ENCODE results near the gene MST1. TPM values are rescaled to one million over a fixed set of nuclear protein-coding genes. Genes with fewer than 3 reads are reported as not detected.

MST1 gene
- total RNA-seq, 2 experiments from 2014 or later: 10.7 to 13.1 TPM

DNA sequence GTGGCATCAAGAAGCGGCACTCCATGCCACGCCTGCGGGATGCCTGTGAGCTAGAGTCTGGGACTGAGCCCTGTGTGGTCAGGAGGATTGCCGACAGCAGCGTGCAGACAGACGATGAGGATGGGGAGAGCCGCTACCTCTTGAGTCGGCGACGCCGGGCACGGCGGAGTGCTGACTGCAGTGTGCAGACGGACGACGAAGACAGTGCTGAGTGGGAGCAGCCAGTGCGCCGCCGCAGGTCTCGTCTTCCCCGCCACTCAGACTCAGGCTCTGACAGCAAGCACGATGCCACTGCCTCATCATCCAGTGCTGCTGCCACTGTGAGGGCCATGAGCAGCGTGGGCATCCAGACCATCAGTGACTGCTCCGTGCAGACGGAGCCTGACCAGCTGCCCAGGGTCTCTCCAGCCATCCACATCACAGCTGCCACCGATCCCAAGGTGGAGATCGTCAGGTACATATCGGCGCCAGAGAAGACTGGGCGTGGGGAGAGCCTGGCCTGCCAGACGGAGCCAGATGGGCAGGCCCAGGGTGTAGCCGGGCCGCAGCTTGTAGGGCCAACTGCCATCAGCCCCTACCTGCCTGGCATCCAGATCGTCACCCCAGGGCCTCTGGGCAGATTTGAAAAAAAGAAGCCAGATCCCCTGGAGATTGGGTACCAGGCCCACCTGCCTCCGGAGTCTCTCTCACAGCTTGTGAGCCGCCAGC lies 31.9 kb downstream of the MST1 start:
- intact Hi-C loops (cut with micrococcal nuclease): no loop called here
- Mint-ChIP-seq H3K27me3 (ENCODE audit: low read depth) (peaks cover 3% of the 10 kb centered on the region), H3K36me3 (ENCODE audit: low read depth) (no peaks in the 10 kb centered on the region), H3K4me3 (no peak overlapping the region), H3K4me1 (ENCODE audit: low read depth) (no peaks in the 10 kb centered on the region), H3K9me3 (no peaks in the 10 kb centered on the region), H3K27ac (no peak overlapping the region)
- DNase-seq: no peak
- CTCF ChIA-PET: interaction anchor here (0.6 to 0.9 kb wide), 2 partner anchors 118 to 477 kb away, joined by 5 read pairs; no protein-coding TSS in a partner anchor

DNA sequence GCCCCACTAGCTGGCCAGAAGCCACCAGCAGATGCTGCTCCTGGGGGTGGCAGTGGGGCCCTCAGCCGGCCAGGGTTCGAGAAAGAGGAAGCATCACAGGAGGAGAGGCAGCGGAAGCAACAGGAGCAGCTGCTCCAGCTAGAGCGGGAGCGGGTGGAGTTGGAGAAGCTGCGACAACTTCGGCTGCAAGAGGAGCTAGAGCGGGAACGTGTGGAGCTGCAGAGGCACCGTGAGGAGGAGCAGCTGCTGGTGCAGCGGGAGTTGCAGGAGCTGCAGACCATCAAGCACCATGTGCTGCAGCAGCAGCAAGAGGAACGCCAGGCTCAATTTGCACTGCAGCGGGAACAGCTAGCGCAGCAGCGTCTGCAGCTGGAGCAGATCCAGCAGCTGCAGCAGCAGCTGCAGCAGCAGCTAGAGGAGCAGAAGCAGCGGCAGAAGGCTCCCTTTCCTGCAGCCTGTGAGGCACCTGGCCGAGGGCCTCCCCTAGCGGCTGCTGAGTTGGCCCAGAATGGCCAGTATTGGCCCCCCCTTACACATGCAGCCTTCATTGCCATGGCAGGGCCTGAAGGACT lies 32.6 kb downstream of the MST1 start:
- DNase-seq: no peak
- intact Hi-C loops (cut with micrococcal nuclease): no loop called here
- Mint-ChIP-seq H3K27ac (no peak overlapping the region), H3K4me1 (ENCODE audit: low read depth) (no peaks in the 10 kb centered on the region), H3K9me3 (no peaks in the 10 kb centered on the region), H3K4me3 (no peak overlapping the region), H3K36me3 (ENCODE audit: low read depth) (no peaks in the 10 kb centered on the region), H3K27me3 (ENCODE audit: low read depth) (peaks cover 3% of the 10 kb centered on the region)
- CTCF ChIA-PET: interaction anchor here (0.6 to 0.9 kb wide), 2 partner anchors 117 to 476 kb away, joined by 5 read pairs; no protein-coding TSS in a partner anchor

DNA sequence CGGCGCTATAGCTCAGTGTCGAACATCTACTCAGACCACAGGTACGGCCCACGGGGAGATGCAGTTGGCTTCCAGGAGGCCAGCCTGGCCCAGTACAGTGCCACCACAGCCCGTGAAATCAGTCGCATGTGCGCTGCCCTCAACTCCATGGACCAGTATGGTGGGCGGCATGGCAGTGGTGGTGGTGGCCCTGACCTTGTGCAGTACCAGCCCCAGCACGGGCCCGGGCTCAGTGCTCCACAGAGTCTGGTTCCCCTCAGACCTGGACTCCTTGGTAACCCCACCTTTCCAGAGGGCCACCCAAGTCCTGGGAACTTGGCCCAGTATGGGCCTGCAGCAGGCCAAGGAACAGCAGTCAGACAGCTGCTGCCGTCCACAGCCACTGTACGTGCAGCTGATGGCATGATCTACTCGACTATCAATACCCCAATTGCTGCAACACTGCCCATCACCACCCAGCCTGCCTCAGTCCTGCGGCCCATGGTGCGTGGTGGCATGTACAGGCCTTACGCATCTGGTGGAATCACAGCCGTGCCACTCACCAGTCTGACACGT lies 33.5 kb downstream of the MST1 start:
- H3K27ac Mint-ChIP-seq: no peak overlapping the region
- no peaks in the 10 kb centered on the region for H3K36me3 Mint-ChIP-seq (ENCODE audit: low read depth)
- H3K4me1 Mint-ChIP-seq (ENCODE audit: low read depth): no peaks in the 10 kb centered on the region
- no peaks in the 10 kb centered on the region for H3K9me3 Mint-ChIP-seq
- no peak overlapping the region for H3K4me3 Mint-ChIP-seq
- intact Hi-C loops (cut with micrococcal nuclease): no loop called here
- no peak for DNase-seq
- H3K27me3 Mint-ChIP-seq (ENCODE audit: low read depth): peaks cover 3% of the 10 kb centered on the region
- CTCF ChIA-PET: no interaction called here

DNA sequence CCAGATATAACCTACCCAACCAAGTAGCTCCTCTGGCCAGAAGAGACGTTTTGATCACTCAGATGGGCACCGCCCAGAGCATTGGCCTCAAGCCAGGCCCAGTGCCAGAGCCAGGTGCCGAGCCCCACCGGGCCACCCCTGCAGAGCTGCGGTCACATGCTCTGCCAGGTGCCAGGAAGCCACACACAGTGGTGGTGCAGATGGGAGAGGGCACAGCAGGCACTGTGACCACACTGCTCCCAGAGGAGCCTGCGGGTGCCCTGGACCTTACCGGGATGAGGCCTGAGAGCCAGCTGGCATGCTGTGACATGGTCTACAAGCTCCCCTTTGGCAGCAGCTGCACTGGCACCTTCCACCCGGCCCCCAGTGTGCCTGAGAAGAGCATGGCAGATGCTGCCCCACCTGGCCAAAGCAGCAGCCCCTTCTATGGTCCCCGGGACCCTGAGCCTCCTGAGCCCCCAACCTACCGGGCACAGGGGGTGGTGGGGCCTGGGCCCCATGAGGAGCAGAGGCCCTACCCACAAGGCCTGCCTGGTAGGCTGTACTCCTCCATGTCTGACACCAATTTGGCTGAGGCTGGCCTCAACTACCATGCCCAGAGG lies 34.2 kb downstream of the MST1 start:
- H3K4me1 Mint-ChIP-seq (ENCODE audit: low read depth): no peaks in the 10 kb centered on the region
- intact Hi-C loops (cut with micrococcal nuclease): no loop called here
- H3K4me3 Mint-ChIP-seq: no peak overlapping the region
- no peak for DNase-seq
- peaks cover 3% of the 10 kb centered on the region for H3K27me3 Mint-ChIP-seq (ENCODE audit: low read depth)
- no peaks in the 10 kb centered on the region for H3K36me3 Mint-ChIP-seq (ENCODE audit: low read depth)
- no peak overlapping the region for H3K27ac Mint-ChIP-seq
- CTCF ChIA-PET: interaction anchor here (0.6 kb wide), 1 partner anchor 117 kb away, joined by 3 read pairs; no protein-coding TSS in a partner anchor
- no peaks in the 10 kb centered on the region for H3K9me3 Mint-ChIP-seq

DNA sequence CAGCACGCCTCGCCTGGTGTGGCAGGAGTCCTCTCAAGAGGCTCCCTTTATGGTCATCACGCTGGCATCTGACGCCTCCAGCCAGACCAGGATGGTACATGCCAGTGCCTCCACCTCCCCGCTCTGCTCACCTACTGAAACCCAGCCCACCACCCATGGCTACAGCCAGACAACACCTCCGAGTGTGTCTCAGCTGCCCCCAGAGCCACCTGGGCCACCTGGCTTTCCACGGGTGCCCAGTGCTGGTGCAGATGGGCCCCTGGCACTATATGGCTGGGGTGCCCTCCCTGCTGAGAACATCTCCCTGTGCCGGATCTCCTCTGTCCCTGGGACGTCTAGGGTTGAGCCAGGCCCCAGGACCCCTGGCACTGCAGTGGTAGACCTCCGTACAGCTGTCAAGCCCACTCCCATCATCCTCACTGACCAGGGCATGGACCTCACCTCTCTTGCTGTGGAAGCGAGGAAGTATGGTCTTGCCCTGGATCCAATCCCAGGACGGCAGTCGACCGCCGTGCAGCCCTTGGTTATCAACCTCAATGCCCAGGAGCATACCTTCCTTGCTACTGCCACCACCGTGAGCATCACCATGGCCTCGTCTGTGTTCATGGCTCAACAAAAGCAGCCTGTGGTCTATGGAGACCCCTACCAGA lies 35.0 kb downstream of the MST1 start:
- peaks cover 3% of the 10 kb centered on the region for H3K27me3 Mint-ChIP-seq (ENCODE audit: low read depth)
- H3K27ac Mint-ChIP-seq: no peak overlapping the region
- DNase-seq: no peak
- CTCF ChIA-PET: interaction anchor here (0.6 kb wide), 1 partner anchor 117 kb away, joined by 3 read pairs; no protein-coding TSS in a partner anchor
- H3K9me3 Mint-ChIP-seq: no peaks in the 10 kb centered on the region
- H3K4me1 Mint-ChIP-seq (ENCODE audit: low read depth): no peaks in the 10 kb centered on the region
- no peak overlapping the region for H3K4me3 Mint-ChIP-seq
- no peaks in the 10 kb centered on the region for H3K36me3 Mint-ChIP-seq (ENCODE audit: low read depth)
- intact Hi-C loops (cut with micrococcal nuclease): no loop called here

DNA sequence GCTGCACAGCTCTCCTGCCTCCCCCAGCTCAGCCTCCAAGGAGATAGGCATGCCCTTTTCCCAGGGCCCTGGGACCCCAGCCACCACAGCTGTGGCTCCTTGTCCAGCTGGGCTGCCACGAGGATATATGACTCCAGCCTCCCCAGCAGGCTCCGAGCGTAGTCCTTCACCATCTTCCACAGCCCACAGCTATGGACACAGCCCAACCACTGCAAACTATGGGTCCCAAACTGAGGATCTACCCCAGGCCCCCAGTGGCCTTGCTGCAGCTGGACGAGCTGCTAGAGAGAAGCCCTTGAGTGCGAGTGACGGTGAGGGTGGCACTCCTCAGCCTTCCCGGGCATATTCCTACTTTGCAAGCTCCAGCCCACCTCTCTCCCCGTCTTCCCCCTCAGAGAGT lies 35.7 kb downstream of the MST1 start:
- no peak for DNase-seq
- no peaks in the 10 kb centered on the region for H3K9me3 Mint-ChIP-seq
- H3K36me3 Mint-ChIP-seq (ENCODE audit: low read depth): no peaks in the 10 kb centered on the region
- H3K27me3 Mint-ChIP-seq (ENCODE audit: low read depth): peaks cover 3% of the 10 kb centered on the region
- H3K4me1 Mint-ChIP-seq (ENCODE audit: low read depth): no peaks in the 10 kb centered on the region
- CTCF ChIA-PET: interaction anchor here (1.5 kb wide), 1 partner anchor 13 kb away, joined by 3 read pairs; no protein-coding TSS in a partner anchor
- no peak overlapping the region for H3K27ac Mint-ChIP-seq
- H3K4me3 Mint-ChIP-seq: no peak overlapping the region
- intact Hi-C loops (cut with micrococcal nuclease): no loop called here

DNA sequence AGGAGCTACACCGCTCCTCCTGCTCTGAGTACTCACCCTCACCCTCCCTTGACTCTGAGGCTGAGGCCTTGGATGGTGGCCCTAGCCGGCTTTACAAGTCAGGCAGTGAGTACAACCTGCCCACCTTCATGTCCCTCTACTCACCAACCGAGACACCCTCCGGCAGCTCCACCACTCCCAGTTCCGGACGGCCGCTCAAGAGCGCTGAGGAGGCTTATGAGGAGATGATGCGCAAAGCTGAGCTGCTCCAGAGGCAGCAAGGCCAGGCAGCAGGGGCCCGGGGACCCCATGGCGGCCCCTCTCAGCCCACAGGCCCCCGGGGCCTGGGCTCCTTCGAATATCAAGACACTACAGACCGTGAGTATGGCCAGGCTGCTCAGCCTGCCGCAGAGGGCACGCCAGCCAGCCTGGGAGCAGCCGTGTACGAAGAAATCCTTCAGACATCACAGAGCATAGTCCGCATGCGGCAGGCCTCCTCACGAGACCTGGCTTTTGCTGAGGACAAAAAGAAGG lies 36.3 kb downstream of the MST1 start:
- Mint-ChIP-seq H3K4me3 (no peak overlapping the region), H3K9me3 (no peaks in the 10 kb centered on the region), H3K27ac (no peak overlapping the region), H3K36me3 (ENCODE audit: low read depth) (no peaks in the 10 kb centered on the region), H3K4me1 (ENCODE audit: low read depth) (no peaks in the 10 kb centered on the region), H3K27me3 (ENCODE audit: low read depth) (peaks cover 3% of the 10 kb centered on the region)
- CTCF ChIA-PET: interaction anchor here (1.5 kb wide), 1 partner anchor 13 kb away, joined by 3 read pairs; no protein-coding TSS in a partner anchor
- DNase-seq: no peak
- intact Hi-C loops (cut with micrococcal nuclease): no loop called here

DNA sequence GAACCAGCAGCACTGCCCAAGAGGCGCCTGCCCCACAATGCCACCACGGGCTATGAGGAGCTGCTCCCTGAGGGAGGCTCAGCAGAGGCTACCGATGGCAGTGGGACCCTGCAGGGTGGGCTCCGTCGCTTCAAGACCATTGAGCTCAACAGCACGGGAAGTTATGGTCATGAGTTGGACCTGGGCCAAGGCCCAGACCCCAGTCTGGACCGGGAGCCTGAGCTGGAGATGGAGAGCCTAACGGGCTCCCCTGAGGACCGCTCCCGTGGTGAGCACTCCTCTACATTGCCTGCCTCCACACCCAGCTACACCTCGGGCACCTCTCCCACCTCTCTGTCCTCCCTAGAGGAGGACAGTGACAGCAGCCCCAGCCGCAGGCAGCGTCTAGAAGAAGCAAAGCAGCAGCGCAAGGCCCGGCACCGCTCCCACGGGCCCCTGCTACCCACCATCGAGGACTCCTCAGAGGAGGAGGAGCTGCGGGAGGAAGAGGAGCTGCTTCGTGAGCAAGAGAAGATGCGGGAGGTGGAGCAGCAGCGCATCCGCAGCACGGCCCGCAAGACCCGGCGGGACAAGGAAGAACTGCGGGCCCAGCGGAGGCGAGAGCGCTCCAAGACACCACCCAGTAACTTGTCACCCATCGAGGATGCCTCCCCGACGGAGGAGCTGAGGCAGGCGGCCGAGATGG lies 36.9 kb downstream of the MST1 start:
- intact Hi-C loops (cut with micrococcal nuclease): no loop called here
- H3K27me3 Mint-ChIP-seq (ENCODE audit: low read depth): peaks cover 3% of the 10 kb centered on the region
- no peak for DNase-seq
- no peaks in the 10 kb centered on the region for H3K4me1 Mint-ChIP-seq (ENCODE audit: low read depth)
- no peak overlapping the region for H3K4me3 Mint-ChIP-seq
- CTCF ChIA-PET: interaction anchor here (1.5 kb wide), 1 partner anchor 14 kb away, joined by 3 read pairs; no protein-coding TSS in a partner anchor
- no peaks in the 10 kb centered on the region for H3K9me3 Mint-ChIP-seq
- H3K36me3 Mint-ChIP-seq (ENCODE audit: low read depth): no peaks in the 10 kb centered on the region
- H3K27ac Mint-ChIP-seq: no peak overlapping the region

DNA sequence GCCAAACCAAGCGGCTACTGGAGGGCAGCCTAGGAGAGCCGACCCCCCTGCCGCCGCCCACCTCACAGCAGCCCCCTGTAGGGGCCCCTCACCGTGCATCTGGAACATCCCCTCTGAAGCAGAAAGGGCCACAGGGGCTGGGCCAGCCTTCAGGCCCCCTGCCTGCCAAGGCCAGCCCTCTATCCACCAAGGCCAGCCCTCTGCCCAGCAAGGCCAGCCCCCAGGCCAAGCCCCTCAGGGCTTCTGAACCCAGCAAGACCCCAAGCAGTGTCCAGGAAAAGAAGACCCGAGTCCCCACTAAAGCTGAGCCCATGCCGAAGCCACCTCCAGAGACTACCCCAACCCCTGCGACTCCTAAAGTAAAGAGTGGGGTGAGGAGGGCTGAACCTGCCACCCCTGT lies 38.6 kb downstream of the MST1 start:
- CTCF ChIA-PET: no interaction called here
- Mint-ChIP-seq H3K4me1 (ENCODE audit: low read depth) (no peaks in the 10 kb centered on the region), H3K9me3 (no peaks in the 10 kb centered on the region), H3K27me3 (ENCODE audit: low read depth) (no peaks in the 10 kb centered on the region), H3K4me3 (no peak overlapping the region), H3K27ac (no peak overlapping the region), H3K36me3 (ENCODE audit: low read depth) (no peaks in the 10 kb centered on the region)
- DNase-seq: no peak
- intact Hi-C loops (cut with micrococcal nuclease): no loop called here

DNA sequence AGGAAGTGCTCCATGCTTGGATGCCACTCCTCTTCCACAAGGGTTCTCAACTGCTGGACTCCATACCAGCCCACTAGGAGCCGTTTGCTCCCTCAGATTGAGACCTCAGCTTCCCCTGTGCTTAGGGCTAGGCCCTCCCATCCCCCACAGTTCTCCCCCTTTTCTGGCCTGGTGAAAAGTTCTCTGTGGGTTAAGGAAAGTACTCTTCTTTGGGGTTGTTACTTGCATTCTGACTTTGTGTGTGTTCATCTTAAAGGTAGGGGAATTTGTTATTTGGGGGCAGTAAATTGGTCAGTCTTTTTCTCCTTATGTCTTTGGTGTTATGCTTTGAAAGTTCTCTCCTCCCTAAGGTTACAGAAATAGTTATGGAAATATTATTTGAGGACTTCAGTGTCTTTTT lies 39.1 kb downstream of the MST1 start:
- no peaks in the 10 kb centered on the region for H3K27me3 Mint-ChIP-seq (ENCODE audit: low read depth)
- H3K27ac Mint-ChIP-seq: no peak overlapping the region
- intact Hi-C loops (cut with micrococcal nuclease): no loop called here
- no peaks in the 10 kb centered on the region for H3K36me3 Mint-ChIP-seq (ENCODE audit: low read depth)
- no peaks in the 10 kb centered on the region for H3K9me3 Mint-ChIP-seq
- DNase-seq: no peak
- H3K4me3 Mint-ChIP-seq: no peak overlapping the region
- CTCF ChIA-PET: no interaction called here
- no peaks in the 10 kb centered on the region for H3K4me1 Mint-ChIP-seq (ENCODE audit: low read depth)

DNA sequence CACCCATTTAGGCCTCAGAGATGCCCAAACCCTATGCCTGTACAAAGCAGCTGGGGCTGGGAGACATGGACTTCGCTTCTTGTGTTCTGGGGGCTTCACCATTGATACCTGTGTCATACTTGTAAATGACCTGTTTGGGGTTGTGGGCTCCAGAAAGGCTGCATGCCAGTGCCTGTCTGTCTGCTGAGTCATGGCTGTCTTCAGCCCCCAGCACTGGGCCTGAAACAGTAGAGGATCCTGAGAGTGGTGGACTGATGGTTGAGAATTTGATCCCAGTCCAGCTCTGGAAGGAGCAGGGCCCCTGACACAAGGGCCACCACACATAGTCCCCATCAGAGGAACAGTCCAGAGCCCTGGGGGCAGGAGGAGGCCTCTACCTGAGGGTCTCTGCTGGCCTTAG lies 39.7 kb downstream of the MST1 start:
- no peaks in the 10 kb centered on the region for H3K4me1 Mint-ChIP-seq (ENCODE audit: low read depth)
- intact Hi-C loops (cut with micrococcal nuclease): loop anchor here (2.0 kb wide), 1 partner anchor 69 kb away; no protein-coding TSS in a partner anchor
- no peak overlapping the region for H3K27ac Mint-ChIP-seq
- H3K36me3 Mint-ChIP-seq (ENCODE audit: low read depth): no peaks in the 10 kb centered on the region
- H3K27me3 Mint-ChIP-seq (ENCODE audit: low read depth): no peaks in the 10 kb centered on the region
- no peaks in the 10 kb centered on the region for H3K9me3 Mint-ChIP-seq
- DNase-seq: no peak
- CTCF ChIA-PET: no interaction called here
- no peak overlapping the region for H3K4me3 Mint-ChIP-seq

All from activated naive CD4-positive, alpha-beta T cell treated with anti-CD3 and anti-CD28 coated beads for 36 hours (primary cell).